ENCODE measurements around the gene RPS15.

Gene RPS15

DNA sequence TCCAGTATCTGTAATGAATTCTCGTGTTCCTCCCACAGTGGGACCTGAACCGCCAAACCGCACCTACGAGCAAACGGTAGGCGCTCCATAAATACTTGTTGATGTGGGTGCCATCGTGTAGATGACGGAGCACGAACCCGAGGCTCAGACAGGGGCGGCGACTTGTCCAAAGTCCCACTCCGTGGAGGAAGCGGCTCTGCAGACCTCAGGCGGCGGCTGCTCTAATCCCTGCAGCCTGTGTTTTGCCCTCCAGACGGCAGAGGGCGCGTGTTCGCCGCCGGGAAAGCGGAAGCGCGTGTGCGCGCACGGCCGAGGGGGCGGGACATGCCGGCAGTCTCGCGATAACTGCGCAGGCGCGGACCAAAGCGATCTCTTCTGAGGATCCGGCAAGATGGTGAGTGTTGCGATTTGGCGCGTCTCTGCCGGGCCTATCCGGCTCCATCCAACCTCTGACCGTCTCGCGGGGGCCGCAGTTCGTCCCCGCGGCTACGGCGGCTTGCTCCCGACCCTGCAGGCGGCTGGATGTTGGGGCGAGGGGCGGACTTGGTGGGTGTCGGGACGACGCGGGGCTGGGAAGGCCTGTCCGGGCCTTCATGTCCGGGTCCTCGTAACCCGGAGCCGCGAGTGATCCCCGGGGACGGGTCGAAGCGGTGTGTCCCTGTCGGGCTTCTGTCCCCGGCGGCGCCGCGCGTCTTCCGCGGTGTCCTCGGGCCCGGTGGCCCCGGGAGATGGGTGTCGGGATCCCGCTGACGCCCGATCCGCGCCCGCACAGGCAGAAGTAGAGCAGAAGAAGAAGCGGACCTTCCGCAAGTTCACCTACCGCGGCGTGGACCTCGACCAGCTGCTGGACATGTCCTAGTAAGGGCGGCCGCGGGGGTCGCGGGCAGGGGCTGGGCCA lies at the start of gene RPS15:
Gene RPS15 (plus strand): TSS at position 362 of the 898 bp plus-strand sequence. CDS start 30 bp downstream, at position 392.
- Histone ChIP-seq H3K36me3 (ENCODE audit: insufficient read depth, low read length) (peaks cover 17% of the 10 kb centered on the region; the same call in 1 of the 2 replicates), H3K4me1 (ENCODE audit: control insufficient read depth, insufficient read depth, low read length, unreplicated experiment) (peaks cover 2% of the 10 kb centered on the region), H2AFZ (ENCODE audit: low read length, unreplicated experiment) (no peak within 1 kb of the TSS), H3K4me3 (ENCODE audit: low read depth, low read length) (peak within 1 kb of the TSS; percentile 94), H3K27ac (ENCODE audit: low read depth, low read length) (peak within 1 kb of the TSS; percentile 91), H3K27me3 (ENCODE audit: insufficient read depth, low read length) (no peaks in the 10 kb centered on the region), H3K79me2 (ENCODE audit: control insufficient read depth, insufficient read depth, low read length, unreplicated experiment) (peaks cover 31% of the 10 kb centered on the region)

DNA sequence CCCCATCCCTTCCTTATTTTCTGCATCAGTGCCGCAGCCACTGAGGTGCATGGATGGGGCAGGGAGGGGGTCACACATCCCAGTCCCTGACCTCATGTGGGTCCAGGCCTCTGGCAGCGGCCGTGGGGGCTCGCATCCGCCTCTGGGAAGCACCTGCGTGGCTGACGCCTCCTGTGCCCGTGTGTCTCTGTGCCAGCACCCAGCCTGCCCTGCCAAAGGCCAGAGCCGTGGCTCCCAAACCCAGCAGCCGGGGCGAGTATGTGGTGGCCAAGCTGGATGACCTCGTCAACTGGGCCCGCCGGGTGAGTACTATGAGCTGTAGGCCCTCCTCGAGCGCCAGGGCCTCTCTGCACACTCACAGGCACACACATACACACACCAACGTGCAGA lies 49.6 kb upstream of the RPS15 start:
- H3K27ac ChIP-seq (ENCODE audit: low read depth, low read length): no peak overlapping the region
- 0 out of 2 replicates have a peak, but pooled peaks cover 3% of the 10 kb centered on the region for H3K36me3 ChIP-seq (ENCODE audit: insufficient read depth, low read length)
- no peaks in the 10 kb centered on the region for H3K4me1 ChIP-seq (ENCODE audit: control insufficient read depth, insufficient read depth, low read length, unreplicated experiment)
- no peaks in the 10 kb centered on the region for H3K27me3 ChIP-seq (ENCODE audit: insufficient read depth, low read length)
- no peak overlapping the region for H3K4me3 ChIP-seq (ENCODE audit: low read depth, low read length)
- no peak overlapping the region for H2AFZ ChIP-seq (ENCODE audit: low read length, unreplicated experiment)
- peaks cover 8% of the 10 kb centered on the region for H3K79me2 ChIP-seq (ENCODE audit: control insufficient read depth, insufficient read depth, low read length, unreplicated experiment)

DNA sequence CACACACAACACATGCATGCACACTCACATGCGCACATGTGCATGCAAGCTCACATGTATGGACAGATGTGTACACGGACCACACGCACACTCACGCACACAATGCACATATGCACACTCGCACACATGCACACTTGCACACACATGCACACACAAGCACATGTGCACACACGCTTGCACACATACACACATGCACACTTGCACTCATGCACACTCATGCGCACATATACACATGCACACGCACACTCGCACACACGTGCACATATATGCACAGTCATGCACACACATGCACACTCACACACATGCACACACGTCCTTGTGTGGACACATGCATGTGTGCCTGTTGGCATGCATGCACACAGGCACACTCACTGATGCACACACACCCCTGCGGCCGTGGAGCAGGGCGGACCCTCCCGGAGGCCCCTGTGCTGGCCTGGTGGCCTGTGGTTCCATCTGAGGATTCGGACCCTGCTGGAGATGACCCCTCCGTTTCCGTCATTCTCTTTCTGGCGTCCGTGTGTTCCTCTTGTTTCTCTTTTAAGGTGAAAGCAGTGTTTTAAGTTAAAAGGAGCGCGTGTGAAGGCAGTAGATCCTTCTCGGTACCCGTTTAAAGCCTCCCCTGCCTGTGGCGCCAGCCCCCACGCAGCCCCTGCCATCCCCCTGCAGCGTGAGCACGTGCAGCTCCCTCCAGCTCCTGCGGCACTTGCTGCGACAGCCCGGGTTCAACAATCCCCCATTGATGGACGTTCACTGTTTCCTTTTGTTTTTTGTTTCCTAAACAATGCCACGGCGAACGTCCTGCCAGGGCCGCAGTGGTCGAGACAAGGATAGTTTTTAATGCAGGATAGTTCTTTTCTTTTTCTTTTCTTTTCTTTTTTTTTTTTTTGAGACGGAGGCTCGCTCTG lies 48.9 kb upstream of the RPS15 start:
- Histone ChIP-seq H3K27me3 (ENCODE audit: insufficient read depth, low read length) (no peaks in the 10 kb centered on the region), H3K27ac (ENCODE audit: low read depth, low read length) (no peak overlapping the region), H2AFZ (ENCODE audit: low read length, unreplicated experiment) (no peak overlapping the region), H3K79me2 (ENCODE audit: control insufficient read depth, insufficient read depth, low read length, unreplicated experiment) (peaks cover 2% of the 10 kb centered on the region), H3K4me1 (ENCODE audit: control insufficient read depth, insufficient read depth, low read length, unreplicated experiment) (no peaks in the 10 kb centered on the region), H3K36me3 (ENCODE audit: insufficient read depth, low read length) (0 out of 2 replicates have a peak, but pooled peaks cover 3% of the 10 kb centered on the region), H3K4me3 (ENCODE audit: low read depth, low read length) (no peak overlapping the region)

DNA sequence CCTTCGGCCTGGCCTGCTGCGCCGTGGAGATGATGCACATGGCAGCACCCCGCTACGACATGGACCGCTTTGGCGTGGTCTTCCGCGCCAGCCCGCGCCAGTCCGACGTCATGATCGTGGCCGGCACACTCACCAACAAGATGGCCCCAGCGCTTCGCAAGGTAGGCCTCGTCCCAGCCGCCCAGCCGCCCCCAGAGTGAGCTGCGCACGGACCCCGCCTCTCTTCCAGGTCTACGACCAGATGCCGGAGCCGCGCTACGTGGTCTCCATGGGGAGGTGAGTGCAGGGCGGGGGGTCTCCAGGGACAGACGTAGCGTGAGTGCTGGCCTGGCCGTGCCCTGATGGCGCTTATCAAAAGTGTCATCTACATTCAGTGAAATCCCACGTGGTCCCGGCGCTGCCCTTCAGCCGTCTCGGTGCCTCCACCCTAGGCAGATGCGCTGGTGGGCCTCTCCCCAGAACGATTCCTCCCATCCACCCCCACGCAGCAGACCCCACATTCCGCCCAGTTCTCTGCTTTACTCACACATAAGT lies 47.2 kb upstream of the RPS15 start:
- Histone ChIP-seq H3K4me3 (ENCODE audit: low read depth, low read length) (no peak overlapping the region), H3K27ac (ENCODE audit: low read depth, low read length) (no peak overlapping the region), H2AFZ (ENCODE audit: low read length, unreplicated experiment) (no peak overlapping the region), H3K4me1 (ENCODE audit: control insufficient read depth, insufficient read depth, low read length, unreplicated experiment) (no peaks in the 10 kb centered on the region), H3K36me3 (ENCODE audit: insufficient read depth, low read length) (0 out of 2 replicates have a peak, but pooled peaks cover 3% of the 10 kb centered on the region), H3K27me3 (ENCODE audit: insufficient read depth, low read length) (no peaks in the 10 kb centered on the region), H3K79me2 (ENCODE audit: control insufficient read depth, insufficient read depth, low read length, unreplicated experiment) (no peaks in the 10 kb centered on the region)

DNA sequence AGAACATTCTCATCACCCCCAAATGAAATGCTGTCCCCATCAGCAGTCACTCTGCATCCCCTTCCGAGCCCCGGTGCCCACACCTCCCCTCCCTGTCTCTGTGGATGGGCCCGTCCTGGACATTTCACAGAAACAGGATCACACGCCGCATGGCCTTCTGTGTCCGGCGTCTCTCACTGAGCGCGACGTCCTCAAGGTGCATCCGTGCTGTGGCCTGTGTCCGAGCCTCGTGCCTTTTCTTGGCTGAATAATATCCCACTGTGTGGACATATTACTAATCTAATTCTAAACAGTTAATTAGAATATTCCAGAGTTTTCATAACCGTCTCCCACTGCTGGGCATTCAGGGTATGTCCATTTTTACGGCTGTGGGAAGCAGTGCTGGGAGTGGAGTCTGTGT lies 45.8 kb upstream of the RPS15 start:
- Histone ChIP-seq H3K27me3 (ENCODE audit: insufficient read depth, low read length) (no peaks in the 10 kb centered on the region), H3K4me1 (ENCODE audit: control insufficient read depth, insufficient read depth, low read length, unreplicated experiment) (no peaks in the 10 kb centered on the region), H2AFZ (ENCODE audit: low read length, unreplicated experiment) (no peak overlapping the region), H3K79me2 (ENCODE audit: control insufficient read depth, insufficient read depth, low read length, unreplicated experiment) (no peaks in the 10 kb centered on the region), H3K27ac (ENCODE audit: low read depth, low read length) (no peak overlapping the region), H3K4me3 (ENCODE audit: low read depth, low read length) (no peak overlapping the region), H3K36me3 (ENCODE audit: insufficient read depth, low read length) (0 out of 2 replicates have a peak, but pooled peaks cover 3% of the 10 kb centered on the region)

DNA sequence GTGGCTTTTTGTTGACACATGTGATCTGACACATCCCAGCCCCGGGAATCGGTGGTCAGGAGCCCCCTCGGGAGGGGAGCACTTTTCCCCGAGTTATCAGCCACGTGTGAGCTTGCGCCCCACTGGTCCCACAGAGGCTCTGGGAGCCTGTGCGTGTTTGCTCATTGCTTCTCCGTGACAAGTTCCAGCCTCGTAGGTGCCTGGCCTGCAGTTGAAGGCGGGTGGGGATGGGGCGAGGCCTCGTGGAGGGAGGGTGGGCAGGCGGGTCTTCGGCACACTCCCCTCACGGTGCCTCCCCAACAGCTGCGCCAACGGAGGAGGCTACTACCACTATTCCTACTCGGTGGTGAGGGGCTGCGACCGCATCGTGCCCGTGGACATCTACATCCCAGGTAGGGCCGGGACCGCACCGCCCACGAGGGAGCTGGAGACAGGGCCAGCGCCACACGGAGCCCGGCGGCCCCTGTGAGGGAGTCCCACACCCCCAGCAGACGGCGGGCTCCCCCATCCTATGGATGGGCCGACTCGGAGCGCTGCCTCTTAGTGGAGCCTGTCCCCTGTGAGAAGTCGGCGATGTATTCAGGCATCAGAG lies 45.2 kb upstream of the RPS15 start:
- no peak overlapping the region for H3K4me3 ChIP-seq (ENCODE audit: low read depth, low read length)

DNA sequence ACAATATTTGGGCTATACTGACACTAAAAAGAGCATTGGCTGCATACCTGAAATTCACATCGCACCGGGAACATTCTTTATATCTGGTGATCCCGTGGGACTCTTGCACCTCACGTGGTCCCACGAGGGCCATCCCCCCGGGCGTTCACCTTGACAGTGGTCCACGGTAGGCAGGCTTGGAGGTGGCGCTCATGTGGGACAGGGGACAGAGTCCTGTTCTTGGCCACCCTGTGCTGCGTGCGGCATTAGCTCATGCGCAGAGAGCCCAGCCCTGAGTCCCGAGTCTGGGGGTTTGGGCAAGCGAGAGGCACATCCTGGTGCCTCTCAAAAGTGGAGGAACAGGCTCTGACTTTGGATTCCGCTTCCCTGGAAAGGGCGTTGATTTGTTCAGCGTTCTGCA lies 44.4 kb upstream of the RPS15 start:
- H3K27me3 ChIP-seq (ENCODE audit: insufficient read depth, low read length): no peaks in the 10 kb centered on the region
- H3K27ac ChIP-seq (ENCODE audit: low read depth, low read length): no peak overlapping the region
- H3K36me3 ChIP-seq (ENCODE audit: insufficient read depth, low read length): 0 out of 2 replicates have a peak, but pooled peaks cover 3% of the 10 kb centered on the region

More for the DNA sequence above, 45.2 kb upstream of the RPS15 start:
- no peaks in the 10 kb centered on the region for H3K27me3 ChIP-seq (ENCODE audit: insufficient read depth, low read length)
- H3K36me3 ChIP-seq (ENCODE audit: insufficient read depth, low read length): 0 out of 2 replicates have a peak, but pooled peaks cover 3% of the 10 kb centered on the region
- no peaks in the 10 kb centered on the region for H3K79me2 ChIP-seq (ENCODE audit: control insufficient read depth, insufficient read depth, low read length, unreplicated experiment)
- H3K27ac ChIP-seq (ENCODE audit: low read depth, low read length): no peak overlapping the region
- H2AFZ ChIP-seq (ENCODE audit: low read length, unreplicated experiment): no peak overlapping the region
- no peaks in the 10 kb centered on the region for H3K4me1 ChIP-seq (ENCODE audit: control insufficient read depth, insufficient read depth, low read length, unreplicated experiment)

DNA sequence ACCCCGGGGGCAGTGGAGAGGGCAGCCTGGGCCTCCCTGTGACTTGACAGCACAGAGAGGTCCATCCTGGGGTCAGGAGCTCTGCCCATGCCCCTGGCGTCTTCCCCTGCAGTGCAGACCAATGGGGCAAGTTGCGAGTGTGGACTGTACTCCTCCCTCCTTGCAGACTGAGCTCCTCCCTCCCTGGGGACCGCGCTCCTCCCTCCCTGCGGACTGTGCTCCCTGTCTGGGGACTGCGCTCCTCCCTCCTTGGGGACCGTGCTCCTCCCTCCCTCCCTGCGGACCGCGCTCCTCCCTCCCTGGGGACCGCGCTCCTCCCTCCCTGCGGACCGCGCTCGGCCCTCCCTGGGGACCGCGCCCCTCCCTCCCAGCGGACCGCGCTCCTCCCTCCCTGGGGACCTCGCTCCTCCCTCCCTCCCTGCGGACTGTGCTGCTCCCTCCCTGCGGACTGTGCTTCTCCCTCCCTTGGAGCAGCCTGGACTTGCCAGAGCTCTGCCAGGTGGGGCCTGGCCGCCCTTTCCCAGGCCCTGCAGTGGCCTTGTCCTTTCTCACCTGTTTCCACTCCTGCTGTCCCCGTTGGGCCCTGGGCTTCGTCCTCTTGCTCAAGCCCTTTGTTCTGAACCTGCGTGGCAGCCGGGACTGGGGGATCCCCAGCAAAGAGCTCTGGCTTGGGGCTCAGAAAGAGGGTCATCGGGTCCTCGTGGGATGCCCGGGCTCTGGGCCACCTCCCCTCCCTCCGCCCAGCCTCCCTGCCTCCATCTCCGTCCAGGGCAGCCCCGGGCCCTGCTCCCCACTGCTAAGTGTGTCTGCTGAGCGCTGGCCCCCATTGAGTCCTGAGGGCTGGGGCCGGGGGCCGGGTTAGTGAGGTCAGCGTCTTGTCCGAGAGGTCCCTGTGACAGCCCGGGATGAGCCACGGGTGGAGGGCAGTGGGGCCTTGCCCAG lies 43.7 kb upstream of the RPS15 start:
- no peak overlapping the region for H3K4me3 ChIP-seq (ENCODE audit: low read depth, low read length)
- H3K27ac ChIP-seq (ENCODE audit: low read depth, low read length): no peak overlapping the region
- 0 out of 2 replicates have a peak, but pooled peaks cover 3% of the 10 kb centered on the region for H3K36me3 ChIP-seq (ENCODE audit: insufficient read depth, low read length)
- H3K27me3 ChIP-seq (ENCODE audit: insufficient read depth, low read length): no peaks in the 10 kb centered on the region
- H2AFZ ChIP-seq (ENCODE audit: low read length, unreplicated experiment): no peak overlapping the region
- no peaks in the 10 kb centered on the region for H3K79me2 ChIP-seq (ENCODE audit: control insufficient read depth, insufficient read depth, low read length, unreplicated experiment)
- H3K4me1 ChIP-seq (ENCODE audit: control insufficient read depth, insufficient read depth, low read length, unreplicated experiment): no peaks in the 10 kb centered on the region

More for the DNA sequence above, 44.4 kb upstream of the RPS15 start:
- Histone ChIP-seq H3K4me3 (ENCODE audit: low read depth, low read length) (no peak overlapping the region), H2AFZ (ENCODE audit: low read length, unreplicated experiment) (no peak overlapping the region), H3K79me2 (ENCODE audit: control insufficient read depth, insufficient read depth, low read length, unreplicated experiment) (no peaks in the 10 kb centered on the region), H3K4me1 (ENCODE audit: control insufficient read depth, insufficient read depth, low read length, unreplicated experiment) (no peaks in the 10 kb centered on the region)

DNA sequence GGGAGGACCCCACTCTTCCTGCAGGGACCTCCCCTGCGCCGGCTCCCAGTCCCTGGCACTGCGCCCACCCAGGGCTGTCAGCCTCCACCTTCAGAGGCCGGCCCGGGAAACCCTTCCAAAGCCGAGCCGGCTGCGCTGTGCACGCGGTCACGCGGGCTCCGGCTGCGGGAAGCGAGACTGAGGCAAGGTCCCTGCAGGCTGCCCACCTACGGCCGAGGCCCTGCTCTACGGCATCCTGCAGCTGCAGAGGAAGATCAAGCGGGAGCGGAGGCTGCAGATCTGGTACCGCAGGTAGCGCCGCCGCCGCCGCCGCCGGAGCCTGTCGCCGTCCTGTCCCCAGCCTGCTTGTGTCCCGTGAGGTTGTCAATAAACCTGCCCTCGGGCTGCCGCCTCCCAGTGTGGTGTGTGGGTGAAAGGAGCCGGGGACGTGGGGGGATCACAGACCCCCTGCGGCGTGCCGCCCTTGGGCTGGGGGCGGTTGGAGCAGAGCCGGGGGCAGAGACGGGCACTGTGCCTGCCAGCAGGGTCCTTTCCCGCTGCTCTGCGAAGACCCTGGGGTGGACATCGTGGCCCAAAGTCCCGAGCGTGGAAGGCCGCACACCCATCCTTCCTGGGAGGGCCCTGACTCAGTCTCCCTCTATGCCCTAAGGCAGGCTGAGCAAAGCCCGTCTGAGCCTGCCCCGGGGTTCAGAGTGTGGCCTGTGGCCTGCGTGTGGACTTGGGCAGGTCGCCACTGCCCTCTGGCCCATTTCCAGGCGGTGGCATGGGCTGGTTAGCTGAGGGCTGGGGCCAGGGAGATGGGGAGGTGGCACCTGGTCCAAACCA lies 42.8 kb upstream of the RPS15 start:
- Histone ChIP-seq H3K4me1 (ENCODE audit: control insufficient read depth, insufficient read depth, low read length, unreplicated experiment) (peaks cover 2% of the 10 kb centered on the region), H3K36me3 (ENCODE audit: insufficient read depth, low read length) (0 out of 2 replicates have a peak, but pooled peaks cover 3% of the 10 kb centered on the region), H3K27ac (ENCODE audit: low read depth, low read length) (no peak overlapping the region), H3K4me3 (ENCODE audit: low read depth, low read length) (no peak overlapping the region), H3K27me3 (ENCODE audit: insufficient read depth, low read length) (no peaks in the 10 kb centered on the region), H2AFZ (ENCODE audit: low read length, unreplicated experiment) (no peak overlapping the region), H3K79me2 (ENCODE audit: control insufficient read depth, insufficient read depth, low read length, unreplicated experiment) (no peaks in the 10 kb centered on the region)

All from ACC112 (cell line).